Endodermal cell (in vitro differentiated cells): Measurements from ENCODE around the gene AP5M1. TPM values are rescaled to one million over a fixed set of nuclear protein-coding genes. Genes with fewer than 3 reads are reported as not detected.

Experiments used
- DNase-seq: peaks from one replicate; pipeline ENCODE4 v3.0.0-alpha.2; 2017
- H3K27ac ChIP-seq: 2 replicates; pipeline ENCODE4 v1.5.1; 2013; ENCODE audit warnings: mild to moderate bottlenecking, low read depth, low read length, moderate library complexity
- H3K27me3 ChIP-seq: 2 replicates; pipeline ENCODE4 v1.6.1; 2013; ENCODE audit warnings: mild to moderate bottlenecking, low read length, moderate library complexity; ENCODE audit not compliant: insufficient read depth, control insufficient read depth, poor library complexity, severe bottlenecking
- H3K36me3 ChIP-seq: 2 replicates; pipeline ENCODE4 v1.7.0; 2013; ENCODE audit warnings: mild to moderate bottlenecking, low read length, moderate library complexity; ENCODE audit not compliant: control insufficient read depth, insufficient read depth
- H3K4me1 ChIP-seq: one replicate; pipeline ENCODE4 v1.7.0; 2013; ENCODE audit warnings: low read length; ENCODE audit not compliant: control insufficient read depth, insufficient read depth
- H3K4me3 ChIP-seq: 2 replicates; pipeline ENCODE4 v1.5.1; 2013; ENCODE audit warnings: mild to moderate bottlenecking, low read length, moderate library complexity
- H3K9ac ChIP-seq: 2 replicates; pipeline ENCODE4 v1.6.1; 2013; ENCODE audit warnings: mild to moderate bottlenecking, low read length, moderate library complexity; ENCODE audit not compliant: poor library complexity, severe bottlenecking; ENCODE audit errors: extremely low read depth
- H3K9me3 ChIP-seq: 2 replicates; pipeline ENCODE4 v1.6.1; 2013; ENCODE audit warnings: mild to moderate bottlenecking, low read length, moderate library complexity; ENCODE audit not compliant: control insufficient read depth
- H3K27ac Mint-ChIP-seq: 2 replicates; pipeline ENCODE4 v1.8.0; 2020; ENCODE audit warnings: mixed read lengths
- H3K27me3 Mint-ChIP-seq: 2 replicates; pipeline ENCODE4 v1.8.0; 2021; ENCODE audit warnings: mild to moderate bottlenecking, mixed read lengths; ENCODE audit not compliant: insufficient read depth
- H3K36me3 Mint-ChIP-seq: 2 replicates; pipeline ENCODE4 v1.8.0; 2020; ENCODE audit warnings: low read depth, mixed read lengths
- H3K4me1 Mint-ChIP-seq: 2 replicates; pipeline ENCODE4 v1.8.0; 2020; ENCODE audit warnings: mixed read lengths
- H3K4me3 Mint-ChIP-seq: 2 replicates; pipeline ENCODE4 v1.8.0; 2020; ENCODE audit warnings: mild to moderate bottlenecking, moderate library complexity, mixed read lengths
- H3K9me3 Mint-ChIP-seq: 2 replicates; pipeline ENCODE4 v1.8.0; 2020; ENCODE audit warnings: mild to moderate bottlenecking, mixed read lengths
- WGBS, 2 experiments: methylation state at CpG; one replicate each; pipeline versions ENCODE4 v1.1.5 to v1.1.7; 2013; ENCODE audit warnings: missing lambda C conversion rate in 2 of 2, mixed read lengths in 1 of 2; ENCODE audit not compliant: insufficient coverage in 1 of 2, insufficient read length in 1 of 2; 5-methylcytosine and 5-hydroxymethylcytosine counted together
- total RNA-seq, 2 donors: library from RNA; stranded (reverse); fragmentation: NEBNext Ultra II Directional in 1 of 2; extraction: Animal tissue kit (Norgen Biotek cat#: 25700) in 1 of 2; gene quantifications; 2 replicates in 1 of 2; 3 replicates in 1 of 2; pipeline ENCODE4 v1.2.1, GENCODE V29; 2021
- TF ChIP-seq, protein P1 (sequence below): fragments of 200-600 bp; sonication (generic); conservative IDR thresholded peaks from 2 replicates; pipeline ENCODE4 v1.5.0; 2021; ENCODE audit warnings: antibody characterized with exemption, mild to moderate bottlenecking

Gene AP5M1
- total RNA-seq, 2 donors from 2014 or later = 53.9 to 58.4 TPM

DNA sequence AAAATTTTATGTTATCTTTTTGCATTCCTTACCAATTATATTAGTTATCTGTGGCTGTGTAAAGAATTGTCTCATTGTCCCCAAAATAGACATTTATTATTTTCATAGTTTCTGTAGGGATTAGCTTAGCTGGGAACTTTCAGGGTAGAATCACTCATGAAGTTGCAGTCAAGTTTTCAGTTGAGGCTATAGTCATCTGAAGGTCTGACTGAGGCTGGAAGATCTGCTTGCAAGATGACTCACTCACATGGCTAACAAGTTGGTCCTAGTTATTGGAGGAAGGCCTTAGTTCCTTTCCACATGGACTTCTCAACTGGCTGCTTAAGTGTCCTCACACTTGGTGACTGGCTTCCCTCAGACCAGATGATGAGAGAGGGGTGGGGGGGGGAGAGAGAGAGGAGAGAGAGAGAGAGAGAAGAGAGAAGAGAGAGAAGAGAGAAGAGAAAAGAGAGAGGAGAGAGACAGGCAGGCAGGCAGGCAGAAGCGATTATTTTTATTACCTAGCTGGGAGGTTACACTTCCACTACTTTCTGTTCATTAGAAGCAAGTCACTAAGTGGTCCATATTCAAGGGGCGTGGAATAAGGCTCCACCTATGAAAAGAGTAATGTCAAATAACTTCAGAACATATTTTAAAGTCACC, 6.4 kb downstream of the AP5M1 start:
- TF ChIP-seq, protein P1, sequence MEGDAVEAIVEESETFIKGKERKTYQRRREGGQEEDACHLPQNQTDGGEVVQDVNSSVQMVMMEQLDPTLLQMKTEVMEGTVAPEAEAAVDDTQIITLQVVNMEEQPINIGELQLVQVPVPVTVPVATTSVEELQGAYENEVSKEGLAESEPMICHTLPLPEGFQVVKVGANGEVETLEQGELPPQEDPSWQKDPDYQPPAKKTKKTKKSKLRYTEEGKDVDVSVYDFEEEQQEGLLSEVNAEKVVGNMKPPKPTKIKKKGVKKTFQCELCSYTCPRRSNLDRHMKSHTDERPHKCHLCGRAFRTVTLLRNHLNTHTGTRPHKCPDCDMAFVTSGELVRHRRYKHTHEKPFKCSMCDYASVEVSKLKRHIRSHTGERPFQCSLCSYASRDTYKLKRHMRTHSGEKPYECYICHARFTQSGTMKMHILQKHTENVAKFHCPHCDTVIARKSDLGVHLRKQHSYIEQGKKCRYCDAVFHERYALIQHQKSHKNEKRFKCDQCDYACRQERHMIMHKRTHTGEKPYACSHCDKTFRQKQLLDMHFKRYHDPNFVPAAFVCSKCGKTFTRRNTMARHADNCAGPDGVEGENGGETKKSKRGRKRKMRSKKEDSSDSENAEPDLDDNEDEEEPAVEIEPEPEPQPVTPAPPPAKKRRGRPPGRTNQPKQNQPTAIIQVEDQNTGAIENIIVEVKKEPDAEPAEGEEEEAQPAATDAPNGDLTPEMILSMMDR = no peak
- H3K4me3 ChIP-seq = no peak overlapping the region
- 91 to 100% methylated on average over 2 of the region's 2 CpGs for whole genome bisulfite sequencing, 2 experiments
- no peak overlapping the region for H3K9ac ChIP-seq
- no peak overlapping the region for H3K27ac ChIP-seq
- DNase-seq = no peak
- peaks cover 3% of the 10 kb centered on the region for H3K4me1 ChIP-seq
- no peak overlapping the region for H3K4me3 Mint-ChIP-seq
- peaks cover 49% of the 10 kb centered on the region for H3K36me3 ChIP-seq
- H3K27ac Mint-ChIP-seq = no peak overlapping the region
- H3K36me3 Mint-ChIP-seq = peaks cover 29% of the 10 kb centered on the region
- H3K9me3 ChIP-seq = no peaks in the 10 kb centered on the region
- no peaks in the 10 kb centered on the region for H3K9me3 Mint-ChIP-seq
- no peaks in the 10 kb centered on the region for H3K27me3 Mint-ChIP-seq
- H3K4me1 Mint-ChIP-seq = peaks cover 26% of the 10 kb centered on the region
- H3K27me3 ChIP-seq = no peaks in the 10 kb centered on the region

DNA sequence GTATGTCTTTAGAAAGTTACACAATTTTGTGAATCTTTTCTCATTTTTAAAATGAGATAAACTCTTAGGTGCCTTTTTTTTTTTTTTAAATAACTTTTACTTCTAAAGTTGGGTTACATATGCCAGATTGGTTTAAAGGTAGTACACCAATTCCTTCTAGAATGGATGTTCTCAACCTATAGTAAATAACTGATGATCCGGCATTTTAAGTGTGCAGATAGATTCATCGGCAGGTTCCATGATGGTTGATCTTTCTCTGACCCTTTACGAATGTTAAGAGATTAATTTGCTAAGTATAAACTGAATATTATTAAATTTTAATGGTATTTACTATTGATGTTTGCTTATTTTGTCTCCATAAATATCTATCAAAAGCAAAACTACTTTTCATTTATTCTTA, 8.3 kb downstream of the AP5M1 start:
- Histone ChIP-seq H3K27ac (no peak overlapping the region), H3K9ac (no peak overlapping the region), H3K4me1 (peaks cover 3% of the 10 kb centered on the region), H3K4me3 (no peak overlapping the region), H3K36me3 (peaks cover 64% of the 10 kb centered on the region), H3K9me3 (no peaks in the 10 kb centered on the region), H3K27me3 (no peaks in the 10 kb centered on the region)
- peaks cover 12% of the 10 kb centered on the region for H3K4me1 Mint-ChIP-seq
- no peaks in the 10 kb centered on the region for H3K9me3 Mint-ChIP-seq
- no peak overlapping the region for H3K4me3 Mint-ChIP-seq
- 87% methylated on average over 3 of the region's 3 CpGs; no CpG with 5 or more reads in 1 of the 2 experiments for WGBS, 2 experiments
- TF ChIP-seq, protein P1 = no peak
- H3K36me3 Mint-ChIP-seq = peaks cover 39% of the 10 kb centered on the region
- H3K27ac Mint-ChIP-seq = no peak overlapping the region
- no peaks in the 10 kb centered on the region for H3K27me3 Mint-ChIP-seq
- no peak for DNase-seq

DNA sequence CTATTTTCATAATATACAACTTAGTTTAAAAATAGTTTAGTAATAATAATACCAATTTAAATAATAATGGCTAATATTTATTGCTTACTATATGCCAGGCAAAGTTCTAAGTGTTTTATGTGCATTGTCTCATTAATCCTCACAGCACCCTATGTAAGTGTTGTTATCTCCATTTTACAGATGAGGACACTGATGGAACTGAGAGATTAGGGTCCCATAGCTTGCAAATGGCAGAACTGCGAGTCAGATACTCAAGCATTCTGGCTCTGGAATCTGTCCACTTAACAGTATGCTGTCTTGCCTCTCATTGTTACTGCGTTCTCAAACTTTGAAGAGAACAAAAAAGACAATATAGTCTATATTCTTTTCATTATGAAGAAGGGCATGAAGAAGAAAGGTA, 19.0 kb downstream of the AP5M1 start:
- 95 to 100% methylated on average over 1 to 2 of the region's 2 CpGs for WGBS, 2 experiments
- Mint-ChIP-seq H3K27ac (no peak overlapping the region), H3K9me3 (no peaks in the 10 kb centered on the region), H3K36me3 (peaks cover 26% of the 10 kb centered on the region), H3K4me1 (peaks cover 14% of the 10 kb centered on the region), H3K4me3 (no peak overlapping the region), H3K27me3 (no peaks in the 10 kb centered on the region)
- Histone ChIP-seq H3K4me1 (peaks cover 2% of the 10 kb centered on the region), H3K27ac (no peak overlapping the region), H3K4me3 (no peak overlapping the region), H3K27me3 (no peaks in the 10 kb centered on the region), H3K36me3 (peaks cover 68% of the 10 kb centered on the region), H3K9me3 (no peaks in the 10 kb centered on the region), H3K9ac (no peak overlapping the region)
- no peak for DNase-seq
- TF ChIP-seq, protein P1 = no peak
